HG03045 (cell line): ENCODE data around the gene OVOL2.
"Not testable (repeated sequence)": the region's sequence is repeated elsewhere in the genome, so short reads cannot be mapped to it uniquely, and the experiment has no call there.

Source experiments
- ATAC-seq: cut with Tn5 transposase; IDR thresholded peaks from one replicate; pipeline ENCODE4 v1.9.1; 2021; ENCODE audit warnings: mild to moderate bottlenecking, moderate library complexity; ENCODE audit not compliant: unreplicated experiment

Gene OVOL2

GRCh38 chr20:18058661-18059467 is 1.1 kb upstream of the OVOL2 start:
- ATAC-seq = no peak

- no peak for ATAC-seq
These were observed 256 bp upstream of the OVOL2 start for GRCh38 chr20:18057994-18058349.

- no peak for ATAC-seq
These were observed 1.3 kb downstream of the OVOL2 start for GRCh38 chr20:18056174-18057100.

- ATAC-seq = no peak
These were observed 2.5 kb downstream of the OVOL2 start for GRCh38 chr20:18055261-18055660.

- ATAC-seq = no peak
These were observed 4.9 kb downstream of the OVOL2 start for GRCh38 chr20:18052856-18053255.

- no peak for ATAC-seq
These were observed 7.1 kb downstream of the OVOL2 start for GRCh38 chr20:18050628-18051027.

- ATAC-seq = no peak
These were observed 9.5 kb downstream of the OVOL2 start for GRCh38 chr20:18048176-18048575.

- ATAC-seq = no peak
These were observed 11.2 kb downstream of the OVOL2 start for GRCh38 chr20:18046535-18046934.

- ATAC-seq = no peak
These were observed 15.5 kb downstream of the OVOL2 start for GRCh38 chr20:18042229-18042628.

- ATAC-seq = no peak
These were observed 16.3 kb downstream of the OVOL2 start for GRCh38 chr20:18041462-18041861.

GRCh38 chr20:18039063-18039462 is 18.7 kb downstream of the OVOL2 start:
- no peak for ATAC-seq

- ATAC-seq = no peak
These were observed 23.7 kb downstream of the OVOL2 start for GRCh38 chr20:18034039-18034438.

GRCh38 chr20:18032977-18033892 is 24.5 kb downstream of the OVOL2 start:
- no peak for ATAC-seq

GRCh38 chr20:18031888-18032509 is 25.7 kb downstream of the OVOL2 start:
- no peak for ATAC-seq

- no peak for ATAC-seq
These were observed 26.7 kb downstream of the OVOL2 start for GRCh38 chr20:18031050-18031449.

GRCh38 chr20:18030020-18030419 is 27.7 kb downstream of the OVOL2 start:
- no peak for ATAC-seq

- ATAC-seq = not testable (repeated sequence)
These were observed 30.7 kb downstream of the OVOL2 start for GRCh38 chr20:18027011-18027410.

- no peak for ATAC-seq
These were observed 33.0 kb downstream of the OVOL2 start for GRCh38 chr20:18024606-18025127.

- no peak for ATAC-seq
These were observed 36.8 kb downstream of the OVOL2 start for GRCh38 chr20:18020931-18021330.

- ATAC-seq = no peak
These were observed 38.6 kb downstream of the OVOL2 start for GRCh38 chr20:18019068-18019467.
